ENCODE data around the gene MICAL2.

The MICAL2 gene

DNA sequence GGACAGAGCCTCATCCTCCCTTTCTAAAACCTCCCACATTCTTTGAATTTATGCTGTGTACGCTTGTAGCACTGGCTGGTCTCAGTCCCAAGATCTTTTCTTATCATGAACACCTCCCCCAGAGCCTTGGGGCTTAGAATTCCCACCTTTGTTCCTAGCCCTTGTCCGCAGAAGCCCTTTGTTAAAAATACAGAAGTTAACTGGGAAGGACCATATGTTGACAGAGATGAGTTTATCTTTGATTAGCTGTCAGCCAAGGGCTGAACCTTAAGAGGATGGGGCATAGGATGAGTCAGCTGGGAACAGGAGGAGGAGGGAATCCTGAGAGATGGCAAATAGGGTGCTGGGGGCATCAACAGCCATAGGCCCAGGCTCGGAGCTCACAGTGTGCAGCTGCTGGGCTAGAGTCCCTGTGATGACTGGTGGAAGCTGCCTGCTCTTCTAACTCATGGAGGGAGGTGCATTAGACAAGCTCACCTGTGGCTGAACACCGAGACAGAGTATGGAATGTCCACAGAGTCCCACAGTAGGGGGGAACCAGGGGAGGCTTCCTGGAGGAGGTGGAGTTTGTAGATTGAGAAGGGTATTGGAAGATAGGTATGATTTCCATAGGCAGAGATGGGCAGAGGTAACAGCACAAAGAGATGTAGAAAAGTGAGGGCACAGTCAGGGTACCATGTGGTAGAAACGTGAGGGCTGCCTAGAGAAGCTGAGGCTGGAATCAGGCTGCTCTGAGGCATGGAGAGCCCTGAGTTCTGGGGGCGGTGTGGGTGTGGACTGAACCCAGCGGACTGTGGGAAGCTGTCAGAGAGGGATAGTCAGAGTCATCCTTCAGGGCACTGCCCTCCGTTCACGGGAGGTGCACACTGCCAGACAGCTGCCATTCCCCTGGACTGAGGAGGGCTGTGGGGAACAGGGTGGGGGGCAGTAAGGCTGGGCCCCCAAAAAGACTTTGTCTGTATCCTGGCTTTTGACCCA, 9.9 kb downstream of the MICAL2 start:
- no peak for DNase-seq

DNA sequence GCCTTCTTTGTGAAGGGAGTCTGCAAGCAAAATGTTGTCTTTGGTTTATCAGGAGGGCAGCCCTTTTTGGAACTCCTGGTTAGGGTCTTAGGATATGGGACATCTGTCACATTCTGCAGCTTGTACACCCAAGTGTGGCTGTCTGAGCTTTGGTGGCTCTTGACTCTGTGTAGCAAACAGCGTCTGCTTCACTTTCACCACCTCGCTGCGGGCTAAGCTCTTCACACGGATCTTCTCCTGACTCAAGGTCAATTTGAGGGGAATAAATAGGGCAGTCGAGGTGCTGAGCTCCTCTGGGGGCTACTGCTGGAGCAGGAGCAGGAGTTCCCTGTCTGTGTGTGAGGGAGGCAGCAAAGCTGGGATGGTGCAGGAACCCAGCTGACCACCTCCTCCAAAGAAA, 10.6 kb downstream of the MICAL2 start:
- DNase-seq, result no peak

DNA sequence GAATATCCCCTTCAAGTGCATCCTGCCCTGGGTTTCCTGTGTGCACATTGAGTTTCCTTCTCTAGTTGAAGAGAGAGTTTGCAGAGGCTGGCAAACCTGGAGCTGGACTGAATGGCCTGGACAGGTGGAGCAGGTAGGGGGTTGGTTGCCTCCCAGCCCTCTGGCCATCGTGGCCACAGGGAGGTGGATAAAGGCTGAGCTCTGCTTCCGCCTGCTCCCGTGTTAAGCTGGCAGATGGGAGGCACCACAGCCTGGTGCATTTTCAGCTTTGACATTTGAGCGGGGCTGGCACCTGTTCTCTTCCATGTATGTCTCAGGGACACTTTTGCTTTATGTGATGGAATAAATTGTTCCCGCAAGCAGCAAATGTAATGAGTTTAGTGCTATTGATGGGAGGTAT, 11.1 kb downstream of the MICAL2 start:
- DNase-seq, result no peak

DNA sequence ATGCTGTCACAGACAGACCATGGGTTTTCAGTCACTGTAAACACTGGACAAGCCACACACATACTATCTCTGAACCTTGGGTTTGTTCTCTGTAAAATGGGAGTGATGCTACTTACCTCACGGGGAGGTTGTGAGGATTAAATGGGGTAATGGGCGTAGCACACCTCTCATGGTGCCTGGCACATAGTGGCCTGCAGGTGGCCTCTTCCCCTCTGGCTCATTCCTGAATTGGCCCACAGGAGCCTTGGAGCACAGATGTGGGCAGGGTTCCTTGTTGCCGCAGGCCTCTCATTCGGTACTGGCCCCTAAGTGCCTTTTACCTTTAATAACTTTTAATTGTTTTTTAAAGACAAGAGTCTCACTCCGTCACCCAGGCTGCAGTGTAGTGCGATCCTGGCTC, 11.7 kb downstream of the MICAL2 start:
- DNase-seq, result no peak

DNA sequence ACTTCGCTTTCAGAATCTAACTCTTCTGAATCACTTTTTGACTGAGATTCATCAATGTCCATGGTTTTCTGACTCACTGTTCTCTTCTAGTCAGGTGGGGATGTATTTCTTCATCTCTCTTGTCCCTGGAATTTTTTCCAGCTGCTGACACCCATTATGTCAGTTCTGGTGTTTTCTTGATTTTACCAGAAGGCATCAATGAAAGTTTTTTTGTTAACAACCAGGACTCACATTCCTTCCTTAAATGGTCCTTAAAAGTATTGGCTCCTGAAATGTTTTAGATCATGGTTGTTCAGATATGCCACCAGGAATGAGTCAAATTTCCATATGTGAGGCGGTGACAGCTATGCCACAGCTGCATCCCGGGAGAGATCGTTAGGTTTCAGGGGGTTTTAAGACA, 12.9 kb downstream of the MICAL2 start:
- no peak for DNase-seq

DNA sequence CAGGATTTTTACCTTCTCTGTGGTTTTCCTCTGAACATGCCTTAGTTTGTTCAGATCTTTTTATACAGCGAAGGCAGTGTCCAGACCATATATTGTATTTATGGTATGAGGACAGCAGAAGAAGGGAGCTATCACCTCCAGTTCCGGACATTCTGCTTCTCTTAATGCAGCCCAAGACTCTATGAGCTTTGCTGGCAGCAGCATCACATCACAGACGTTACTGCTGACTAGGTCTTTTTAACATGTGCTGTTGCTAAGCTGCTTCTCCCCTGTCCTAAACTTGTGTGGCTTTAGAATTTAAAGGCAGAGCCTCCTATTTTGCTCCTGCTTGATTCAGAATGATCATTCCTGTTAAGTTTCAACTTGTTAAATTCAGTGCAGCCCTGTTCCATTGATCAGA, 13.4 kb downstream of the MICAL2 start:
- no peak for DNase-seq

DNA sequence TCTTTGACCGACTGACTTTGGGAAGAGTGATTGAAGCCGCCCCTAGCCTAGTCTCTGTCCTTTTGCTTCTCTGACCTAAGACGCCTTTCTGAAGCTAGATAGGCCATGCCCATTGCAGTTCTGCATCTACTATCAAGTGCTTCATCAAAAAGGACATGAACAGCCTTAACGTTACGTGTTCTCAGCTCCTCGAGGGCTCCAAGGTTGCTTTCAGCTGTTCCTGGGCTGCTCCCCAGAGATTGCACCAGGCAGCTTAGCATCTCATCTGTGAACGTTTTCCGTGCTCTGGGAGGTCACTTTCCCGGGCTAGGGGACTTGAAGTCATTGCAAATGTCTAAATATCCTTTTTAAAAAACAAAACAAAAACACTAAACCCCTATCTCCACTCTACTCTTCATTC, 13.9 kb downstream of the MICAL2 start:
- DNase-seq, result no peak

DNA sequence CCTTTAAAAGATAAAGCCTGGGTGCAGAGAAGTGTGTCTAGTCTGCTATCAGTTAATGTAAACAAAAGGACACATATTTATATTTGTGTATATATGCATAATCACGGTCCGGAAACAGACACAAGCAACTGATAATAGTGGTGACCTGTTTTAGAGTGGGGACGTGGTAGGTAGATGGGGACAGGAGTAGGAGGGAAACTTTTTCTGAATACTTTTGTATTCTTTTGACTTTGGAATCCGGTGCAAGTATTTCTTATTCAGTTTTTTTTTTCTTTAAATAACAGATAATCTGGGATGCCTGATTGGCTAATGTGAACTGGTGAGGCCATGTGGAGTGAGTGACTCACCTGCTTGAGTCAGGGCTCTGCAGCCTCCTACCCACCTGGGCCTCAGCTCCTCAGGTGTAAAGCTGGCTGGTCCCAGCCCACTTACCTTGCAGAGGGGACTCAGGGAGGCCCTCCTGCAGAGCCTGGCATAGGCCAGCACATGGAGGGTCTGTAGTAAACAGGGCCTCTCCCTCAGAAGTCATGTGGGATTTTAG, 15.3 kb downstream of the MICAL2 start:
- DNase-seq, result no peak

DNA sequence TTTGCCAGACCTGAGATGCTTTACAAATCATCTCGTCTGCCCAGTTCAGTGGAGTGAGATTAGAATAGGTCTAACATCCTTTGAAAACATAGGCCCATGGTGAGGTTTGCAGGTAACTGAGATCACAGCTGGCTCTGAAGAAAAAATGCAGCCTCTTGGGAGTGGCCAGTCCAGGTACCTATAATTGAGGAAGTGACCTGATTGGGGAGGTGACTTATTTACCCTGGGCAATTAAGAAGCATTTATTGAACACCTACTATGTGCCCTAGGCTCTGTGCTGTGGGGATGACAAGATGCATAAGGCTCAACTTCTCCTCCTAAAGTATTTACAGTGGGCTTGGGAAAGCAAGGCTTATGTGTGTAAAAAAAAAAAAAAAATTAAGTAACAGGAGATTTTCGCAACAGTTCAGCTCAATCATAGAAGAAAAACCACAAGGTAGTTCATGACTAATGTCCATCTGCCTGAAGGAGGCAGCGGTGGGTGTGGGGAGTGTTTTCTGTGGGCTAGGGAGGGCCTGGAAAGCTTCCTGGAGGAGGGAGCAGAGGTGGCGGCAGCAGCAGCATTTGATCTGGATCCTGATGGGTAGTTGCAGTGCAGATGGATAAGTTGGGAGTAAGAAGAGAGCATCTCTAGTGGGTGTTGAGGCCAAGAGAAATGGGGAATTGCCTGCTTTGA, 16.1 kb downstream of the MICAL2 start:
- DNase-seq, result no peak

DNA sequence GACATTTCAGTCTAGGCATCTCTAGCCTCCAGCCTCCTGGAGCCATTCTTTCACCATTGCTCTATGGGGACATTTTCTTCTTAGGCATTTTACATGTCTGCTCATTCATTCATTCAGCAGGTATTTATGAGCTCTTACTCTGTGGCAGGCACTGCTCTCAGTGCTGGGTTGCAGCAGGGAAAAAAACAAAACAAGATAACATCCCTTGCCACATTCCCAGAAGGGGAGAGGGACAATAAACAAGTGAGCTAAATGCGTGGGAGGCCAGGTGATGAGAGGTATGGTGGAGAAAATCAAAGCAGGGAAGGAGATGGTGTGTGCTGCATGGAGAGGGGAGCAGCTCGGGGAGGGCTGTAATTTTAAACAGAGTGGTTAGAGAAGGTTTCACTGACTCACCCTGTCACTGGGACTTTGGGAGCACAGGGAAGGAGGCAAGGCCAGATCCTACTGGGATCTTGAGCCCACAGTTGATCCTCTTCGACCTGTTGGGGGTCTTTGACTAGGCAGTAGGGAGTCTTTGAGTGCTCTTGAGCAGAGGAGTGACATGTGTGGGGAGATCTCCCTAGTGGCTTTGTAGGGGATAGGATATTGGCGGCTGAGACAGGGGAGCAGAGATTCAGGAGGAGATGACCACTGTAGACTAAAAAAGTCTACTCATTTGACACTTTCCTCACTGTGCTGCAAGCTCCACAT, 17.0 kb downstream of the MICAL2 start:
- DNase-seq, result no peak

DNA sequence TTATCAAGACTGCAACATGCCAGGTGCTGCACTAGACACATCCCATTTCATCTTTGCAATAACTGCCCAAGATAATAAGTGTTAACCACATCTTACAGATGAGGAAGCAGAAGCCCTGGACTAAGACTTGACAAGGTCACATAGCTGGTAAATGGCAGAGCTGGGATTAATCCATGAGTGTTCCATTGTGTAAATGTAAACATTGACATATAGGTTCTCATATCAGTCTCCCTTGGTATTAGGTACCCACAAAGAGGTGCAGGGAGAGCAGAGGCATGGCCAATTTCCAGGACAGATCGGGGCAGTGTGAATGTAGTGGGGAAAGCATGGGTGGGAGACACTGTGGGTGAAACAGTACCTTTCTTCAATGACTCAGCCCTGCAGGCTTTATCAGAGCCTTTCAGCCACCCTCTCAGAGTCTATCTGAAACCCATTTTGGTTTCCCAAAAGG, 17.9 kb downstream of the MICAL2 start:
- no peak for DNase-seq

DNA sequence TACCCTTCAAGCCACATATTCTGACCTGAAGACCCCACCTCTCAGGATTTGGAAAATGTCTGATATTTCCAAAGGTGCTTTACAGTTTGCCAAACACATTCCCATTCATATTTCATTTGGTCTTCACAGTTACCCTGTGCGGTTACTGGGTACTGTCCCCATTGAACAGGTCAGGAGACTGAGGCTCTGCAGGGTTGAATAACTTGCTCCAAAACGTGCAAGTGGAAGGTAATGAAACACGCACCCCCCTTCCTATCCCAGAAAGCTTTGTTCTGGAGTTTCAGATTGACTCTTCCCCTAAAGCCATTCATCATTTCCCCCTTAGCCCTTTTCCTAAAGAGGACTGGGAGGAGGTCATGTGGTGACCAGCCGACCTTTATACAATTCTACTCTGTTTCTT, 18.8 kb downstream of the MICAL2 start:
- DNase-seq, result no peak

DNA sequence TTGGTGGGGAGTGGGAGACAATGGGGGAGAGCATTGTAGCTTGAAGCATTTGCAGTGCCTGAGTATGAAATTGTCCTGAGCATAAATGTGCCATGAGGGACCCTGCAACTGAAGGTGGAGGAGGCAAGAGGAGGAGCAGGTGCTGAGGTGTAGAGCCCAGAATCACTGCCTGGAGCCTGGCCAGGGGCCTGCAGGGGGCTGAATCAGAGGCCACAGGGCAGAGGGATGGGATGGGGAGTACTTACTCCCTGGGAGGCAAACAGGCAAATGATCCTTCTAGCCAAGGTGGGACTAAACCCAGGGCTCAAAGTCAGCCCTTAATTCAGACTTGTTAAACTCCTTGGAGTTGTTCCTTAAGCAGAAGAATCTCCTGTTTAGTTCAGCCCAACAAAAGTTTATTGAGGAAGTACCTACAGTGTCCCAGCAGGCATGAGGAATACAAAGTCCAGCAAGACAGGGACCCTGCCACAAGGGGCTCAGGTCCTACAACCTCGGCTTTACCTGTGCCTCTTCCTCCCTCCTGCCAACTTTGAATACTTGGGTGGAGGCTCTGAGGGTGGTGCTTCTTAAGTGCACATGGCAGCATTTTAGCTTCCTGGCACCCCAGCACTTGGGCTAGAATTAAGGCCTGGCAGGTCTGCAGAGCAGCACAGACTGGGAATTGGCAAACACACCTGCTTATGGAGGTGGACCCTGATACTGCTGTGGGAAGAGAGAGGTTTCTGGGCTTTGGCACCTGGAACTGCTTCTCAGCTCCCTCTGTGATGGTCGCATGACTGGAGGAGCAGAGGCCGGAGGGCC, 20.0 kb downstream of the MICAL2 start:
- DNase-seq, result no peak

DNA sequence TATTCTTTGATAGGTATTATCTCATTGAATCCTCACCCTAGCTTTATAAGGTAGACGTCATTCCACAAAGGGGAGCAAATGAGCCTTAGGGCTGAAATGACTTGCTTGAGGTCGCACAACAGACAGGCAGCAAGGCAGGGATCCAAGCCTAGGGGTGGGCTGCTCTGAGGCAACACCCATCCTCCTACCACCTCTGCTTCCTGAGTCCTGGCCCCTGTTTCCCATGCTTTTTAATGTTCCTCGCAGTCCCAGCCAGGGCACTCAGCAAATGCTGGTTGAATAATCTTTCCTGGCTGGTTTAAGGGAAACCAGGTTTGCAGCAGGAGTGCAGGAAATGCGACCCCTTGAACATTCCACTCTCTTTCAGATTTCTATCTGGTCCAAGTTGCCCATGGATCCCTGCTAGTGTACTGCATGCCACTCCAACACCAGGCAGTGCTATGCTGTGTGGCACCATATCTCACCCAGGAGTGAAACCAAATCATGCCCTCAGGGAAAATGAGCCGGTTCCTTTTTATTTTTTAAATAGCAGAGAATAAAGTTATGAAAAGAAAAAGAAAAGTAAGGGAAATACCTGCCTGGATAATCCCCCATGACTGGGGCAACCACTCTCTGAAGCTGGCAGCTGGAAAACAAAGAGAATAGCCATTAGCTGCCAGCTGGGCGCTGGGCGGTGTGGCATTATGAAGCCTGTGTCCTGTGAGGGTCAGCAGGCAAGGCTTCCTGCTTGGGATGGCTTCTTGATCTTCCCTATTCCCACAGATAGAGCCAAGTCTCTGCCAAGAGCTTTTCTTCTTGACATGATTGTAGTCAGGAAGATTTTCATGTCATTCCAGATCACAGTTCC, 21.8 kb downstream of the MICAL2 start:
- no peak for DNase-seq

DNA sequence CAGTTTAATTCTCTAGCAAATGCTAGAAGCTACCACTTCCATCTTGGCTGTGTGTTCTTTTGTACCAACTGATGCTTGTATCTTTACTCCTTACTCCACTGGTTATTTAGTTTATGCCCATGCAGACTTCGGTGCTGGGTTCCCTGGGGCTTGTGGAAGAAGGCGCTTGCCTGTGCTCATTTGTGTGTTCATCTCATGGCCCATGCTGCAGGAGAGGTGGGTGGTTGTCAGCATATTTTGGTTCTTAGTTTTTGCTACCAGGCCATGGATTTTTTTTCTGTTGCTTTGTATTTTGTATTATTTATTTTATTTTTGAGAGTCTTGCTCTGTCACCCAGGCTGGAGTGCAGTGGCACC, 22.4 kb downstream of the MICAL2 start:
- DNase-seq, result no peak

DNA sequence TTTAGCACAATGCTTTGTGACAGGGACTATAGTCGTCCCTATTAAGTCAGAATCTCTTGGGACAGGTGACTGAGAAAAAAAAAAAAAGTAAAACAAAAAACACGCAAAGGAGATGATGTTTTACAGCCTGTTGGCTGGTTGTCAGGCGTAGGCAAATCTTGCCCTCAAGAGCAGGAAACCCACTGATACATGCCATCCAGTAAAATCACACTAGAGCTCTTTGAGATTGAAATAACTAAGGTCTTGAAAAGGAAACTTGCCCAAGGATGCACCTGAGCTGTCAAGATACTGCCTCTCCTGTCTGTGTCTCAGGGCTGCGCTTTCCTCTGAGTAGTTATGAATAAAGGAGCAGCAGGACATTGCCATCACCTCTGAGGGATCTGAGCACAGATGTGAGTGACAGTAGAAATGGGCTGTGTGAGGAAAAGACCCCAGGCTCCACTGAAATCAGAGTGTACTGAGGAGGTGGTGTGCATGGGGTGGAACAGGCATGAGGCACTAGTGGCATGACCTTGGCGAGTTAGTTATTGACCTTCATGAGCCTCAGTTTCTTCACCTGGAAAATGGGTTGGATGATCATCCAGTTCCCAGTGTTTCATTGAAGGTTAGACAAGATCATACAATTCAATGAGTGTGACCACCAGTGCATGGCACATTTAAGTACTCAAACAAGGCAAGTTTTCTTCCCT, 23.3 kb downstream of the MICAL2 start:
- no peak for DNase-seq

DNA sequence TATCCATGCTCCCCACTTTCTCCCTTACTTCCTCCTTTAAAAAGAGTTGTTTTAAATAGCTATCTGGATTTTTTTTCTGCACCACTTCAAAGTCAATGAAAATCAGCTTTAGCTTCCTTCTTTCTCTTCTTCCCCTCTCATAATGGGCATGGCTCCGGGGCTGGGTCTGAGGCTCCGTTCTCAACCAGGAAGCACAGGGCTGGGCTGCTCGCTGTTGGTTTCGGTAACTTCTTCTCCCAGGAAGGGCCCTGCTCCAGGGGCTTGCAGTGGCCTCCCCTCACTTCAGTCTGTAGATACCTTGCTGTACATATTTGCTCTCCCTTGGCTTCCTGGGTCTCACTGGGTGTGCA, 23.8 kb downstream of the MICAL2 start:
- DNase-seq, result no peak

DNA sequence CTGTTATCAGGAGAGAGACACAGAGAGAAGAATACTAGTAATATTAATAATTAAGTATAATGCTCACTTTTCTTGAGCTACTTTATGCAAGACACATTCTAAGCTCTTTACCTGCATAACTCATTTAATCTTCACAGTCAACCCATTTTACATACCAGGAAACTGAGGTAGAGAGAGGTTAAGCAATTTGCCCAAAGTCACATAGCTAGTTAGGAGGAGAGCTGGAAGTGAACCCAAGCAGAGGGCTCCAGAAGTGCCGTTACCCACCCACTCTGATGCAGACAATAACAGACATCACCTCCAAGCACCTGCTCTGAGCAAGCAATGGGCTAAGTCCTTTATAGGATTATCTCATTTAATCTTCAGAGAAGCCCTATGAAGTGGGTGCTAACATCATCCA, 24.8 kb downstream of the MICAL2 start:
- no peak for DNase-seq

DNA sequence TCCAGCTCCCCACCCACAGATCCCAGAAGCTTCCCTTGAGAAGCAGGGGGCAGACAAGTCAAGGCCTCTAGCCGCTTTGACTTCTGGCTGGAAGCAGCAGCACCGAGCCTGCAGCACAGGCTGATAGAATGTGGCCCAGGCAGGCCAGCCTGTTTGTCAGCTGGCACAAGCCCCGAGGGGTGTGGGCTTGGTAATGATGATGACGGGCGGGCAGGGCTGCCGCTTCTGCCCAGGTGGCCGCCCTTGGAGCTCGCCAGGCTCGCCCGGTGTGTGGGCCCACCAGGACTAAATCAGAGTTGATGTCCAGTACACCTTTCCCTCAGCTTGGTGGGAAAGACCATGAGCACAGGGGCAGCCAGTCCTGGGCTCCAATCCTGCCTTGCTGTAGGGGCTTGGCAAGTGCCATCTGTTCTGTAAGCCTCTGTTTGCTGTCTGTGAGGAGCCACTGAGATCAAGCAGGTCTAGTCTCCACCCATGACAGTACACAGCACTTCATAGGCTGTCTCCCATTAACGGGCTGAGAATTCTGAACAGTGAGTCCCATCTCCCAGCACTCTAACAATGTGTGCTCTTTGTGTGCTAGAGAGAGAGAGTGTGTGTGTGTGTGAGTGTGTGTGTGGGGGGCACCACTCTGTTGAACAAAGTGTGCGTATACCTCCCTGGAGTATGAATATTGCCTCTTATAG, 26.8 kb downstream of the MICAL2 start:
- no peak for DNase-seq

DNA sequence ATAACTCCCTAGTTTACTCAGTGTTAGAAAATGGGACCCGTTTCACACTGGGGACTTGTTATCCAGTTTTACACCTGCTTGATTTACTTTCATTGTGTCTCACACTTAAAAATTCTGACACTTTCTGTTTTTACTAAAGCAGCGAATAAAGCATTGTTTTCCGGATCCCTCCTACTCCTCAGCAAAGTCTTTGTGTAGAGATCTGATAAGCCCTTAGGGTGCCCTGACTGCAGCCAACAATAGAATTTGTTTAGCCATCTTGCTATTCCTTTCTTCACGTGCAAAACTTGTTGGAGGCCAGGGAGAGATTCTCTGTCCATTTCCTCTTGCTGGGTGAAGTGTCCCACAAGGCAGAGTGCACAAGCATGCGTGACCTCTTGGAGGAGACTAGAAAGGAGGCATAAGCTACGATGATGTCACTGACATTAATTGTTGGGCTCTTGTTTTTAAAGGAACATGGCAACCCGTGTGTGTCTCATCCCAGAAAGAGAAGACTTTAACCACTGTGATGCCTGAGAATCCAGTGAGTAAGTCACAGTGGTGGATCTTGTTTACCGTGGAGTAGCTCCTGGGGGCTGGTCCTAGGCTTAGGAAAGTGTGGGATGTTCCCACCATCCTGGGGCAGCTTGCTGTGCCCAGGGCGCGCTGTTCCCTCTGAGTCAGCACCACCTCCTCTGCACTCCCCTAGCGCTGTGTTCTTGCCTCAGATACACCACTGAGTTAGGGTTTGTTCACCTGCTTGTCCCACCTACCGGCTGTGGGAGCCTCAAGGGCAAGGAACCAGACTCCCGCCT, 27.7 kb downstream of the MICAL2 start:
- DNase-seq, result no peak
